Medulla oblongata (tissue), 1 donor: Measurements from ENCODE around the gene SLC10A1.

Experiments
- DNase-seq: peaks from one replicate; pipeline ENCODE4 v3.0.0-alpha.2; 2015; ENCODE audit errors: extremely low spot score

The SLC10A1 gene

GRCh38 chr14:69808919-69809808 lies 12.1 kb upstream of the SLC10A1 start:
- DNase-seq, result no peak

- no peak for DNase-seq
Measured at GRCh38 chr14:69807192-69807591, 10.2 kb upstream of the SLC10A1 start.

- no peak for DNase-seq
Measured at GRCh38 chr14:69804902-69805301, 7.9 kb upstream of the SLC10A1 start.

- DNase-seq, result no peak
Measured at GRCh38 chr14:69803753-69804152, 6.7 kb upstream of the SLC10A1 start.

- DNase-seq, result no peak
Measured at GRCh38 chr14:69798339-69798735, 1.3 kb upstream of the SLC10A1 start.

- no peak for DNase-seq
Measured at GRCh38 chr14:69797573-69798338, 715 bp upstream of the SLC10A1 start.

- no peak for DNase-seq
Measured at GRCh38 chr14:69795691-69796090, 1.4 kb downstream of the SLC10A1 start.

GRCh38 chr14:69794791-69795190 lies 2.2 kb downstream of the SLC10A1 start:
- no peak for DNase-seq

GRCh38 chr14:69792887-69793421 lies 4.1 kb downstream of the SLC10A1 start:
- no peak for DNase-seq

- DNase-seq, result no peak
Measured at GRCh38 chr14:69789118-69789640, 7.9 kb downstream of the SLC10A1 start.

GRCh38 chr14:69786603-69787002 lies 10.4 kb downstream of the SLC10A1 start:
- DNase-seq, result no peak

- no peak for DNase-seq
Measured at GRCh38 chr14:69784942-69785341, 12.1 kb downstream of the SLC10A1 start.

- DNase-seq, result no peak
Measured at GRCh38 chr14:69780952-69781351, 16.1 kb downstream of the SLC10A1 start.

- DNase-seq, result no peak
Measured at GRCh38 chr14:69780092-69780491, 16.9 kb downstream of the SLC10A1 start.

- DNase-seq, result no peak
Measured at GRCh38 chr14:69779088-69779487, 18.0 kb downstream of the SLC10A1 start.

GRCh38 chr14:69776875-69777453 lies 20.1 kb downstream of the SLC10A1 start:
- no peak for DNase-seq

GRCh38 chr14:69775012-69775411 lies 22.0 kb downstream of the SLC10A1 start:
- DNase-seq, result no peak

GRCh38 chr14:69773571-69774276 lies 23.3 kb downstream of the SLC10A1 start:
- DNase-seq, result no peak

GRCh38 chr14:69772082-69773017 lies 24.7 kb downstream of the SLC10A1 start:
- DNase-seq, result no peak

- no peak for DNase-seq
Measured at GRCh38 chr14:69771136-69771535, 25.9 kb downstream of the SLC10A1 start.
